NCI-H1436 (cell line): ENCODE results near the gene PKN3.
A peak's percentile ranks its signal among the peaks of the same experiment; 100 is the strongest.

Experiments used
- DNase-seq: peaks from one replicate; lab custom pipeline; 2025; lab: John Stamatoyannopoulos, UW

PKN3 gene

DNA sequence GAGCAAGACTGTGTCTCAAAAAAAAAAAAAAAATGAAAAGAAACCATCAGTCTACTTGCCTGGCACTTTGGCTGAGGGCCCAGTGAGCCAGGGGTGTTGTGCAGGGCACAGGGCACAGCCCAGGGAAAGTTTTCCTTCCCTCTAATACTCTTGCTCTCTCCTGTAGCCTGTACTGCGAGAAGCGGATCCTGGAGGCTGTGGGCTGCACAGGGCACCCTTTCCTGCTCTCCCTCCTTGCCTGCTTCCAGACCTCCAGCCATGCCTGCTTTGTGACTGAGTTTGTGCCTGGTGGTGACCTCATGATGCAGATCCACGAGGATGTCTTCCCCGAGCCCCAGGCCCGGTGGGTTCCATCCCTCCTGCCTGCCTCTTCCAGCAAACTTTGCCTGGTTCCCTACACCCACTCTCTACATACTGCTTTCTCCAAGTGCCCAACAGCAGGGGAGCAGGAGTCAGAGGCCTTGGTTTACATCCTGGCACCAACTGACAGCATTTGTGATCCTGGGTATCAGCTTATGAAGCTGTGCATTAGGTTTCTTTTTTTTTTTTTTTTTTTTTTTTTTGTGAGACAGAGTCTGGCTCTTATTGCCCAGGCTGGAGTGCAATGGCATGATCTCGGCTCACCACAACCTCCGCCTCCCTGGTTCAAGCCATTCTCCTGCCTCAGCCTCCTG is 14.4 kb downstream of the PKN3 start:
- DNase-seq = no peak

DNA sequence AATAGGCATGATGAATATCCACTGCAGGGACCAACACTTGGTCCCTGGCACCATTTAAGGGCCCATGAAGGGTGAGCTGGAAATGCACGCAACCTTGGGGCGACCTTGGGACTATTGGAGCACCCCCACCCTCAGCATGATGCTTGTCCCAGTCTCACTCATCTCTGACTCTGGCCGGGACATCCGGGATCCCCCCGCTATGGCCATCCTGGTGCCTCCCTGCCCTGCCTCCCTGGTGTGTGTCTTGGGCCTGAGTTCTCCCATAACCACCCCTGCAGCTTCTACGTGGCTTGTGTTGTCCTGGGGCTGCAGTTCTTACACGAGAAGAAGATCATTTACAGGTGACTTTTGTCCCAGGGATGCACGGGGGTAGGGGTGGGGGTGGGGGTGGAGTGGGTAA is 15.7 kb downstream of the PKN3 start:
- no peak for DNase-seq

- DNase-seq = no peak
Observed at GRCh38 chr9:128718475-128718874, 16.2 kb downstream of the PKN3 start.

GRCh38 chr9:128719919-128720605 is 17.8 kb downstream of the PKN3 start:
- no peak for DNase-seq

DNA sequence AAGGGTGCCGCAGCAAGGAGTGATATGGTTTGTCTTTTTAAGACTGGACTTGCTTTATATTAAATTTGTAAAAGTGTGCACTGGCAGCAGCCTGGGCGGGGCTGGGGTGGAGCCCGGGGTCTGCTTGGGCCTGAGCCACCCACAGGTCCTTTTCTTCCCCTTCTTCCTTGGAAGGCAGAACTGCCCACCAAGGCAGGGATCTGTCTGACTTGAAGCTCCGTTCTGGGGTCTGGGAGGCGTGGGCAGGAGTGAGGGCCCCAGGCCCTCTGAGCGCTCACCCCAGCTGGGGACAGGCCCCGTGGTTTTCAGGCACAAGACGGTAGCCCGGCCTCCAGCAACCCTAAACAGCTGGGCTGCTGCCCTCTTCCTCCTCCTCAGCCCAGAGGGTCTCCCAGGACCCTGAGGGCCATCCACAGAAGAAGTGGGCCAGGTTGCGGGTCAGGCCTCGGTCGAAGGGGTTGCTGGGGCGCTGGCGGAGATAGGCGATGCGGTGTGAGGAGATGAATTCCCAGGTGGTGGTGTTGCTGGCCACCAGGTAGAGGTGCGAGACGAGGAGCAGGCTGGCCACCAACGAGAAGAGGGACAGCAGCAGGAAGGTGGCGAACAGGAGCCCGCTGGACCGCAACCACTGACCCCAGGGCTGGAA is 18.7 kb downstream of the PKN3 start:
- DNase-seq = no peak

GRCh38 chr9:128721487-128722010 is 19.2 kb downstream of the PKN3 start:
- DNase-seq = no peak

GRCh38 chr9:128722380-128723351 is 20.4 kb downstream of the PKN3 start:
- no peak for DNase-seq

- DNase-seq = no peak
Observed at GRCh38 chr9:128723352-128723865, 21.1 kb downstream of the PKN3 start.

DNA sequence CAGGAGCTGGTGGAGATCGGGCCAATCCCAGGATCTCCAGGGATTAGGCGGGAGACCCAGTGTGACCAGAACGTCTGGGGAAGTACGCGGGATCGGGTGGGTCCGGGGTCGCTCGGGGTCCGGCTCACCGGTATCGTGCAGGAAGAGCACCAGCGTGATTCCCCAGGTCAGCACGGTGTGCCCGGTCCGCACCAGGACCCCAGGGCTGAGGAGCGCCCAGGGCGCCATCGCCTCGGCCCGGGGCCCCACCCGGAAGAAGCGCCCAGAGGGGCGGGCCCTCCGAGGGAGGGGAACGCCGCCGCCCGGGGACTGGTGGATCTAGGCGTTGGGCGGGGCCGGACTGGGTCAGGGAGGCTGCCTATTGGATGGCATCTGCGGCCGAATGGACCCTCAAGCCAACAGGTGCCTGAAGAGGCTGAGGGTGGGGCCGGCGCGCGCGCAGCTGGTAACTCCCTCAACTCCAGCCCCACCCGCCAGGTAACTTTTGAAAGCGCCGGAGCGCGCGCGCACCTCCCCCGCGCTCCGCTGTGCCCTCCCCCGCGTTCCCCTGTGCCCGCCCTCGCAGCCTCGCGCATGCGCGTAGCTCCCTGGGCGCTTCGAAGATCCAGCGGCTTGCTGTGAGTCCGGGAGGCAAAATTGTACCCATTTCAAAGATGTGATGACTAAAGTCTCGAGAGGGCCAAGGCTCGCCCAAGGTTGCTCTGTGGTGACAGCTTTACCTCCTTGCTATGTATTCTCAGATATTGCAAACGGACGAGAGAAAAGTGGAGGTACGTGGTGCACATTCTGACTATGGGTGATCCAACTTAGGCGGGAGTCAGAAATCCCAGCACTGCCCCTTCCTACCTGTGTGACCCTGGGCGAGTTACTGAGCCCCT is 21.8 kb downstream of the PKN3 start, which contains the start of gene ZDHHC12:
Gene ZDHHC12, minus strand, starts transcription at position 262 of the 878 bp plus-strand sequence. Its CDS starts 34 bp downstream, at position 228.
- DNase-seq = peak; percentile 98

DNA sequence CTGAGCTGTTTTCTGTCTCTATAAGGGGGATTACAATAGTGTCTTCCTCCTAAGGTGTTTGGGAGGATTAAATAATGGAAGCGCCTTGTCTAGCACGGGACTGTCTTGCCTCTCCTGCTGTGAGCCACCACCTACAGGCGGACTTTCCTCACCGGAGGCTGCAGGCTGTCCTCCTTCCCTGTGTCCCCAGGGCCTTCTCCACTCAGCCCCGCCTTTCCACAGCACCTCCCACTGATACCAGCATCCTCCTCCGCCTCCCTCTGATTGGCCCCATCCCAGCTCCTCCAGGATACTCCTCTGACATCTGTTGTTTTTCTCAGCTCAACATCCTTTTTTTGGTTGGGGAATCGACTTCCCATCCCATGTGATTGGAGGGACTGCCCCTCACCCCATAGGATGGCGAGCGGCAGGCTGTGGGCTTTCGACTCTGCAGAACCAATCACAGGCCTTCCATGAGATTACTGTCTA is 22.5 kb downstream of the PKN3 start:
- DNase-seq = peak; percentile 94

- DNase-seq = no peak
Observed at GRCh38 chr9:128727640-128728248, 25.4 kb downstream of the PKN3 start.

DNA sequence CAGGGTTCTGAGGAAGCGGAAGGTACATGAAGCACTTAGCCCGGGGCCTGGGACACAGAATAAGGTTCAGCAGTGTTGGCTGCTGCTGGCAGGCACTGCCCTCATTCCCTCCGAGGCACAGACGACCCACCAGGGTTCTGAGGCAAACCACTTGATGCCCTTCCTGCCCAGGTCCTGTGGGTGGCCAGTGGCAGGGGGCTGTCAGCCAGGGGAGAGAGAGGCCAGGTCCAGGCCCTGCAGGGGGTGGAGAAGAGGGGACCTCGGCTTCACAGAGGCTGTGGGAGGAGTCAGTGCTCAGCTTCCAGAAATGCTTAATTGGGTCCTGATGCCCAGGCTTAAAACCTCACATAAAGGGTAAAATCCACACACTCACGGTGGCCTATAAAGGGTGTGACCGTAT is 26.0 kb downstream of the PKN3 start:
- no peak for DNase-seq

DNA sequence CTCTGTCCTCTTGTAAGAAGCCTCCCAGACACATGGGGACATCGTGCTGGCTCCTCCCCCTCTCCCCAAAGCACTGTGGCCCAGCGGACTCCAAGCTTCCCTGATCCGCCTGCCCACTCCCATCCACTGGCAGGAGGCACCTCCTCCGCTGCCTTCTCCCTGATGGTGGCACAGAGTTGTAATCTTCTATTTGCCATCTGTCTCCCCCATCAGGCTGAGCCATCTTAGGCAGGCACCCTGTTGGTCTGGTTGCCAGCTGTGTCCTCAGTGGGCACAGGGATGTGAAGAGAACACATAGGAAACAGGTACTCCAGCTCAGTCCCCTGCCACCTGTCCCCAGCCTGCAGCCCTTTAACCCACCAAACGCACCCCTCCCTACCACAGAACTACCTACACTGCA is 27.0 kb downstream of the PKN3 start:
- DNase-seq = no peak

DNA sequence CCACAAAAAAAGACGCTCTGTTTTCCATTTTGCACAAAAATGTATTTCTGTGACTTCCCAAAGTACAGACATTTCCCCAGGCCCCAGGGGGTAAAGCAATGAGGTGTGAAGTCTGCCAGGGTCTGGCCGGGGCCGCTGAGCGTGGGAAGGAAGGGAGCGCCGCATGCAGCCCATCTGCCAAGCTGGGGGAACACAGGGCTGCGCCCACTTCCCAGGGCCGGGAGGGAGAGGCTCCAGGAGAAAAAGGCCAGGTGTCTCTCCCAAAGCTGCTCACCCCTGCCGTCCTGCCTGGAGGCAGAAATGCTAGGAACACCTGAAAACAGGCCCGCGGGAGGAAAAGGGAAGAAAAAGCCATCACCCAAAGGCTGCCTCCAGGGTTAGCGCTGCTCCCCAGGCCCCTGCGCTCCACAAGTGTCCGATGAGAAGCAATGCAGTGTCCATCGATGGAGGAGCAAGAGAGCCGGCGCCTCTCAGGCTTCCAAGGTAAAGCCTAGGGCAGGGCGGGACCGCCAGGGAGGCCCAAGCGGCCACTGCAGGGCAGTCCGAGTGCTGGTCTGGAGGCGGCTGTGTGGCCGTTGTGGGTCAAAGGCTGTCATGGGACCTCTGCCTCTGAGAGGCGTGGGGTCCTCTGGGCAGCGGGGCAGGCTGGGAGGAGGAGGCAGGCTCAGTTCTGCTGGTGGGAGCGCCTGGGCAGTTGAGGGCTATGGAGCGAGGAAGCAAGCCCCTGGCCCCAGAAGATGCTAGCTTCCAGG is 27.6 kb downstream of the PKN3 start:
- DNase-seq = no peak

DNA sequence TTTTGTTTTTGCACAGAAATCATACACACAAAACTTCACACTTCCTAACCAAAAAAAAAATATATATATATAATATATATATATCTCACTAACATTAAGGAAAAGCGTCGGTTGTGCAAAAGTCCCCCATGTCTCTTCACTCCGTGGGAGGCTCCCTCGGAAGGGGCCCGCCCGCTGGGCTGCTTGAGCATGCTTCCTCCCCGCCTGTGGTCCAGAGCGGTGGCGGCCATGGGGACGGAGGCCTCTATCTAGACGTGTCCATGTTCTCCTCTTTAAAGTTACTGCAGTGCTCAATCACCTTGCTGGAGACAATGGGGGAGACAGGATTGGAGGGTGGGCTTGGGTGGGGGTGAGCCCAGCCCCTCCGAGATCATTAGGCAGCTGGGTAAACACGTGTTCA is 28.8 kb downstream of the PKN3 start:
- DNase-seq = no peak

DNA sequence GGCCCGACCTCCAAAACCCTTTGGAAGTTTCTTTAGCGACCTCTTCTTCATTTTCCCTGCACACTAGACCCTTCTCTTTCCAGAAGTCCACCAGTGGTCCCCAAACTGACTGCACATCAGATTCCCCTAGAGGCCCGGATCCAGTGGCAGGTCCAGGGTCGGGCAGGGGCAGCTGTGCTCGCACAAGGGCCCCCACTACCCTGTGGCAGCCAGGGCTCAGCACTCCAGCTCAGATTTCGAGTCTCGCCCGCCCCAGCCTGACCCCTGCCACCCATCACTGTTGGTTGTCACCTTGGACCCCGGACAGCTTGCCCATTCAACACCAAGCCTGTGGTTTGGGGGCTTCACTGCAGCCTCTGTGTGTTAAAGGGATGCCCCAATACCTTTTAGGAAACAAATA is 29.4 kb downstream of the PKN3 start:
- no peak for DNase-seq

DNA sequence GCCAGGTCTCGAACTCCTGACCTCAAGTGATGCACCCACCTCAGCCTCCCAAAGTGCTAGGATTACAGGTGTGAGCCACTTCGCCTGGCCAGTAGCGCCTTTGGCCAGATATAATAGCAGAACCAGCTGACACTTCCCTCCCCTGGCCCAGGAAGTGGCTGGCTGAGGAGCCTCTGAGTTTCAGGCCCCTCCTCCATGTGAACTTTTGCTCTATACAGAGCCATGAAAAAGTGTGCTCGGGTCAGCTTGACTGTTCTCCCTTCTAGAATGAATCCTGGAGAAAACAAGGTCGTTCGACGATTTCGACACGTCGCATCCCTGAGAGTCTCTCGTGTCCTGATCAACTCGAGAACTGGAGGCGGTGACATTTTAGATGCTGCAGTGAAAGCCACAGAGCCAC is 30.3 kb downstream of the PKN3 start:
- DNase-seq = no peak

GRCh38 chr9:128733256-128733655 is 31.0 kb downstream of the PKN3 start:
- DNase-seq = no peak

GRCh38 chr9:128735373-128735772 is 33.1 kb downstream of the PKN3 start:
- no peak for DNase-seq
